H9 (cell line): ENCODE data around the gene NALCN. TPM values are rescaled to one million over a fixed set of nuclear protein-coding genes. Genes with fewer than 3 reads are reported as not detected.

Experiments used
- DNase-seq: peaks from one replicate; pipeline ENCODE4 v3.0.0-alpha.2; 2017
- H2AFZ ChIP-seq: one replicate; pipeline ENCODE4 v1.6.1; 2013; ENCODE audit warnings: mild to moderate bottlenecking, low read length, control low read depth, moderate library complexity
- H2AK5ac ChIP-seq: 2 replicates; pipeline ENCODE4 v1.6.1; 2013; ENCODE audit warnings: low read length, control low read depth, mixed read lengths; ENCODE audit not compliant: insufficient read length
- H2BK120ac ChIP-seq: one replicate; pipeline ENCODE4 v1.6.1; 2013; ENCODE audit warnings: low read depth, mild to moderate bottlenecking, low read length, control low read depth, inconsistent platforms; ENCODE audit not compliant: poor library complexity, severe bottlenecking
- H2BK12ac ChIP-seq: 2 replicates; pipeline ENCODE4 v1.6.1; 2013; ENCODE audit warnings: low read length, control low read depth, mixed read lengths, low read depth; ENCODE audit not compliant: insufficient read length
- H2BK15ac ChIP-seq: 2 replicates; pipeline ENCODE4 v1.6.1; 2013; ENCODE audit warnings: low read depth, low read length, control low read depth
- H2BK20ac ChIP-seq: one replicate; pipeline ENCODE4 v1.6.1; 2013; ENCODE audit warnings: low read depth, mild to moderate bottlenecking, low read length, control low read depth, inconsistent platforms; ENCODE audit not compliant: poor library complexity, severe bottlenecking
- H2BK5ac ChIP-seq: 2 replicates; pipeline ENCODE4 v1.6.1; 2013; ENCODE audit warnings: low read length, control low read depth, mixed read lengths; ENCODE audit not compliant: insufficient read length
- H3K14ac ChIP-seq: 2 replicates; pipeline ENCODE4 v1.6.1; 2013; ENCODE audit warnings: low read length, control low read depth; ENCODE audit not compliant: insufficient read depth
- H3K18ac ChIP-seq: 2 replicates; pipeline ENCODE4 v1.6.1; 2013; ENCODE audit warnings: low read depth, mild to moderate bottlenecking, mixed read lengths, low read length, control low read depth; ENCODE audit not compliant: insufficient read length
- H3K23ac ChIP-seq: 2 replicates; pipeline ENCODE4 v1.6.1; 2013; ENCODE audit warnings: low read length, control low read depth, mixed read lengths, low read depth; ENCODE audit not compliant: insufficient read length
- H3K23me2 ChIP-seq: 2 replicates; pipeline ENCODE4 v1.6.1; 2013; ENCODE audit warnings: low read depth, mild to moderate bottlenecking, mixed read lengths, low read length, control low read depth; ENCODE audit not compliant: insufficient read length, poor library complexity, severe bottlenecking
- H3K27ac ChIP-seq: 2 replicates; pipeline ENCODE4 v1.5.1; 2013; ENCODE audit warnings: low read length, control low read depth, mixed read lengths, low read depth; ENCODE audit not compliant: insufficient read length
- H3K27me3 ChIP-seq: 2 replicates; pipeline ENCODE4 v1.6.1; 2013; ENCODE audit warnings: low read length, control low read depth, inconsistent platforms; ENCODE audit not compliant: insufficient read depth
- H3K4ac ChIP-seq: 2 replicates; pipeline ENCODE4 v1.6.1; 2013; ENCODE audit warnings: low read depth, mild to moderate bottlenecking, control low read depth, inconsistent platforms, low read length, moderate library complexity
- H3K4me1 ChIP-seq: 2 replicates; pipeline ENCODE4 v1.6.1; 2013; ENCODE audit warnings: low read length, control low read depth, inconsistent platforms; ENCODE audit not compliant: insufficient read depth
- H3K4me2 ChIP-seq: 2 replicates; pipeline ENCODE4 v1.6.1; 2013; ENCODE audit warnings: low read length, control low read depth, mixed read lengths; ENCODE audit not compliant: insufficient read length, insufficient read depth
- H3K56ac ChIP-seq: 2 replicates; pipeline ENCODE4 v1.6.1; 2013; ENCODE audit warnings: low read depth, mild to moderate bottlenecking, mixed read lengths, low read length, control low read depth; ENCODE audit not compliant: insufficient read length
- H3K79me1 ChIP-seq: 2 replicates; pipeline ENCODE4 v1.6.1; 2013; ENCODE audit warnings: low read depth, mild to moderate bottlenecking, moderate library complexity, low read length, control low read depth, inconsistent platforms; ENCODE audit not compliant: insufficient read depth, poor library complexity, severe bottlenecking
- H3K79me2 ChIP-seq: 2 replicates; pipeline ENCODE4 v1.6.1; 2013; ENCODE audit warnings: low read length, control low read depth, inconsistent platforms; ENCODE audit not compliant: insufficient read depth
- H3K9ac ChIP-seq: 2 replicates; pipeline ENCODE4 v1.6.1; 2013; ENCODE audit warnings: low read length, control low read depth, mixed read lengths; ENCODE audit not compliant: insufficient read length; ENCODE audit errors: extremely low read depth
- H3K9me3 ChIP-seq: one replicate; pipeline ENCODE4 v1.6.1; 2013; ENCODE audit warnings: low read depth, low read length, inconsistent platforms; ENCODE audit not compliant: control insufficient read depth
- H3T11ph ChIP-seq: one replicate; pipeline ENCODE4 v1.6.1; 2013; ENCODE audit warnings: mild to moderate bottlenecking, low read length, control low read depth, inconsistent platforms
- H4K20me1 ChIP-seq: one replicate; pipeline ENCODE4 v1.6.1; 2013; ENCODE audit not compliant: control insufficient read depth, insufficient read length, insufficient read depth
- H4K5ac ChIP-seq: 2 replicates; pipeline ENCODE4 v1.6.1; 2013; ENCODE audit warnings: low read depth, mild to moderate bottlenecking, mixed read lengths, low read length, control low read depth; ENCODE audit not compliant: insufficient read length
- H4K8ac ChIP-seq: replicated peaks from 2 replicates; pipeline ENCODE4 v1.6.1; 2013; ENCODE audit warnings: low read length, control low read depth, mixed read lengths, low read depth; ENCODE audit not compliant: insufficient read length
- H4K91ac ChIP-seq: 2 replicates; pipeline ENCODE4 v1.6.1; 2013; ENCODE audit warnings: low read depth, mild to moderate bottlenecking, moderate library complexity, mixed read lengths, low read length, control low read depth; ENCODE audit not compliant: insufficient read length
- H3K27ac Mint-ChIP-seq, 3 experiments: 2 replicates in 2 of 3; 3 replicates in 1 of 3; pipeline ENCODE4 v1.8.0; 2020 to 2021; ENCODE audit warnings: mixed read lengths in 3 of 3, mild to moderate bottlenecking in 1 of 3, moderate library complexity in 1 of 3
- H3K27me3 Mint-ChIP-seq: 2 replicates; pipeline ENCODE4 v1.8.0; 2021; ENCODE audit warnings: low read depth, mild to moderate bottlenecking, moderate library complexity, mixed read lengths
- H3K36me3 Mint-ChIP-seq, 3 experiments: 2 replicates in 2 of 3; 3 replicates in 1 of 3; pipeline ENCODE4 v1.8.0; 2020 to 2021; ENCODE audit warnings: low read depth in 3 of 3, mixed read lengths in 3 of 3; ENCODE audit not compliant: insufficient read depth in 1 of 3
- H3K4me1 Mint-ChIP-seq, 2 experiments: 2 replicates each; pipeline ENCODE4 v1.8.0; 2020; ENCODE audit warnings: mixed read lengths in 2 of 2
- H3K4me3 Mint-ChIP-seq, 2 experiments: 2 replicates in 1 of 2; 3 replicates in 1 of 2; pipeline ENCODE4 v1.8.0; 2020 to 2021; ENCODE audit warnings: mild to moderate bottlenecking in 2 of 2, mixed read lengths in 2 of 2, moderate library complexity in 1 of 2
- H3K9me3 Mint-ChIP-seq, 2 experiments: 2 replicates in 1 of 2; 3 replicates in 1 of 2; pipeline ENCODE4 v1.8.0; 2020; ENCODE audit warnings: mild to moderate bottlenecking in 2 of 2, mixed read lengths in 2 of 2, moderate library complexity in 1 of 2
- CTCF ChIP-seq: fragments of 200-600 bp; sonication (generic); conservative IDR thresholded peaks from 3 replicates; pipeline ENCODE4 v1.8.0; 2021; ENCODE audit warnings: antibody characterized with exemption, mild to moderate bottlenecking
- WGBS: extraction: QIAGEN DNeasy Blood & Tissue Kit; methylation state at CpG from one replicate; pipeline ENCODE4 v1.1.7; 2013; ENCODE audit warnings: missing lambda C conversion rate, low lambda C conversion rate, mixed read lengths; ENCODE audit not compliant: insufficient read length; ENCODE audit errors: extremely low coverage; 5-methylcytosine and 5-hydroxymethylcytosine counted together
- total RNA-seq: library from RNA; stranded (reverse); gene quantifications from 2 replicates; pipeline ENCODE4 v1.2.1, GENCODE V29; 2021

NALCN gene
- total RNA-seq, 1 experiment from 2014 or later: 0.09 TPM

GRCh38 chr13:101248739-101249514 lies 167.4 kb downstream of the NALCN start:
- peaks cover 6% of the 10 kb centered on the region in 2 experiments; a peak in 4 of 5 replicates for H3K9me3 Mint-ChIP-seq
- H3K27me3 Mint-ChIP-seq: no peaks in the 10 kb centered on the region
- no peak overlapping the region for H3K14ac ChIP-seq
- WGBS: no CpG with 5 or more reads among the region's 2 CpGs
- H3K4ac ChIP-seq: no peak overlapping the region
- no peak overlapping the region for H3K4me3 Mint-ChIP-seq
- peaks cover 0 to 6% (median 3%) of the 10 kb centered on the region in 3 experiments; a peak in 3 of 7 replicates for H3K36me3 Mint-ChIP-seq
- no peak overlapping the region for H2BK12ac ChIP-seq
- no peaks in the 10 kb centered on the region for H3K4me1 Mint-ChIP-seq
- no peaks in the 10 kb centered on the region for H3K27me3 ChIP-seq
- H2BK120ac ChIP-seq: no peak overlapping the region
- H3K27ac ChIP-seq: no peak overlapping the region
- H3K79me2 ChIP-seq: no peaks in the 10 kb centered on the region
- H3K27ac Mint-ChIP-seq: no peak overlapping the region
- H3K23ac ChIP-seq: no peak overlapping the region
- H4K8ac ChIP-seq: no peak overlapping the region
- H3K56ac ChIP-seq: no peak overlapping the region
- no peak overlapping the region for H3K4me2 ChIP-seq
- H2AFZ ChIP-seq: no peak overlapping the region
- no peak for DNase-seq
- H3K4me1 ChIP-seq: no peaks in the 10 kb centered on the region
- H3K9ac ChIP-seq: no peak overlapping the region
- H3K9me3 ChIP-seq: no peaks in the 10 kb centered on the region
- H2AK5ac ChIP-seq: no peak overlapping the region
- H2BK5ac ChIP-seq: no peak overlapping the region
- H3K79me1 ChIP-seq: no peaks in the 10 kb centered on the region
- H4K91ac ChIP-seq: no peak overlapping the region
- TF ChIP-seq CTCF: no peak
- no peak overlapping the region for H3K18ac ChIP-seq
- H3T11ph ChIP-seq: no peak overlapping the region
- H4K20me1 ChIP-seq: no peaks in the 10 kb centered on the region
- no peak overlapping the region for H2BK20ac ChIP-seq
- no peaks in the 10 kb centered on the region for H3K23me2 ChIP-seq
- H2BK15ac ChIP-seq: no peak overlapping the region
- no peak overlapping the region for H4K5ac ChIP-seq
